Activated CD8-positive, alpha-beta memory T cell treated with anti-CD3 and anti-CD28 coated beads, Interleukin-2, amount 50 U/mL, for 48 hours (primary cell): ENCODE data around the gene LDB1.

Experiments
- DNase-seq: peaks from one replicate; pipeline ENCODE4 v3.0.0-alpha.2; 2020

LDB1 gene

GRCh38 chr10:102120142-102120990, at the start of gene LDB1:
LDB1 (minus strand) TSS chr10:102120368; CDS start chr10:102120110, 258 bp downstream.
- DNase-seq = peak; percentile 84

- DNase-seq = no peak
Observed at GRCh38 chr10:102167861-102168260, 47.7 kb upstream of the LDB1 start.

- no peak for DNase-seq
Observed at GRCh38 chr10:102163342-102163989, 43.3 kb upstream of the LDB1 start.

DNA sequence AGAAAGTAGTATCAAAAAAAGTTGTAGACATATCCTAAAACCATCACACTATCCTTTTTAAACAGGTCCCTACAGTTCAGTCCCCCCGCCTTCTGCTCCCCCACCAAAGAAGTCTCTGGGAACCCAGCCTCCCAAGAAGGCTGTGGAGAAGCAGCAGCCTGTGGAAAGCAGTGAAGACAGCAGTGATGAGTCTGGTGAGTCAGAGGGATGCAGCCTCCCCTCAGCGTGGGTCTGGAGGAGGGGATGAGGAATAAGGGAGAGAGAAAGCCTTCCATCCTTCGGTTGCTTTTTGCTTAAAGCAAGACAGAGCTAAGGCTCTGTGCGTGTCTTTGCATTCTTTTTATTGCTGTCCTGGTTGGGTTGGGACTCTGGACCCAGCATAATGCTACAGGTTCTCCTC, 39.7 kb upstream of the LDB1 start:
- no peak for DNase-seq

- no peak for DNase-seq
Observed at GRCh38 chr10:102159051-102159597, 39.0 kb upstream of the LDB1 start.

DNA sequence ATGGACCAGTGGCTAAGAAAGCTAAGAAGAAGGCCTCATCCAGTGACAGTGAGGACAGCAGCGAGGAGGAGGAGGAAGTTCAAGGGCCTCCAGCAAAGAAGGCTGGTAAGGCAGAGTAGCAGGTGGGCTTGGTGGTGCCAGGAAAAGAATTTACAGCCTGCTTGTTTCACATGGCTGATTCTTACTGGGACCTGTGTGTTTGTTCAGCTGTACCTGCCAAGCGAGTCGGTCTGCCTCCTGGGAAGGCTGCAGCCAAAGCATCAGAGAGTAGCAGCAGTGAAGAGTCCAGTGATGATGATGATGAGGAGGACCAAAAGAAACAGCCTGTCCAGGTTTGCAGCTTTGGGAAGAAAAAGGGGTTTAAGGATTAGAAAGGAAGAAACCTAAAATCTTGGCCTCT, 37.1 kb upstream of the LDB1 start:
- no peak for DNase-seq

DNA sequence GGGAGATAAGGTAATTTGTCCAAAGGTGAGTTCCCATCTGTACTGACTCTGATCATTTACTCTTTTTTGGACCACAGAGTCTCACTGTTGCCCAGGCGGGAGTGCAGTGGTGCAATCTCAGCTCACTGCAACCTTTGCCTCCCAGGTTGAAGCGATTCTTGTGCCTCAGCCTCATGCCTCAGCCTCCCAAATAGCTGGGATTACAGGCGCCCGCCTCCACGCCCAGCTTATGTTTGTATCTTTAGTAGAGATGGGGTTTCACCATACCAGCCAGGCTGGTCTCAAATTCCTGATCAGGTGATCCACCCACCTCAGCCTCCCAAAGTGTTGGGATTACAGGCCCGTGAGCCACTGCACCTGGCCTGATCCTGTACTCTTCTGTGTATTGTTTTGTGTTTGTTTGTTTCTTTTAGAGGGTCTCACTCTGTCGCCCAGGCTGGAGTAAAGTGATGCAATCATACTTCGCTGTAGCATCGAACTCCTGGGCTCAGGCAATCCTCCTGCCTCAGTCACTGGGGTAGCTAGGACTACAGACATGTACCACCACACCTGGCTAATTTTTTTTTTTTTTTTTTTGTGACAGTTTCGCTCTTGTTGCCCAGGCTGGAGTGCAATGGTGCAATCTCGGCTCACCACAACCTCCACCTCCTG, 34.4 kb upstream of the LDB1 start:
- DNase-seq = no peak

DNA sequence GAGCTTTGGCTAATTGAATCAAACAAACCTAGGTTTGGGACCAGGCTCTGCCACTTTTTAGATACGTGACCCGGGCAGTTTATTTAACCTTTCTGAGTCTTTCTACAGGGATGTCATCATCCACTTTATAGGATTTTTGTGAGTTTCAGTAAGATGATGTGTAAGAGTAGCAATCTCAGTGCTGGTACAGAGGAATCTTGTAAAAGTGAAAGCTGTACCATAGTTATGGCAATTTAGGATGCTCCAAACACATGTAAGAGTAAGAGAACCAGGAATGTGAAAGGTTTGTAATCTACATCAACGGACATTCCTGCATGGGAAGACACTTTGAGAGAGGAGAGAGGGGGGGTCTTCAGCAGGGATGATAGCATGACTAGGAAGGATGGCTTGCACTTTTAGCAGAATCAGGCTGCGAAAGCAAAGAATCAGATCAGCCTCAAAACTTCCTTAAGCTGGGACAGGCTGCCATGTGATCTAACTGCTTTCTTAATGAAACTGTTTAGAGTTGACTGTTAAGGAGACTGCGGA, 33.0 kb upstream of the LDB1 start:
- DNase-seq = no peak

- no peak for DNase-seq
Observed at GRCh38 chr10:102152545-102152890, 32.4 kb upstream of the LDB1 start.

GRCh38 chr10:102151774-102152544, 31.8 kb upstream of the LDB1 start, which contains the start of gene NOLC1:
NOLC1 (plus strand) TSS chr10:102152389; CDS start chr10:102152411, 22 bp downstream.
- peak; percentile 100 for DNase-seq

- DNase-seq = no peak
Observed at GRCh38 chr10:102150970-102151773, 31.0 kb upstream of the LDB1 start.

GRCh38 chr10:102148275-102148674, 28.1 kb upstream of the LDB1 start:
- DNase-seq = no peak

DNA sequence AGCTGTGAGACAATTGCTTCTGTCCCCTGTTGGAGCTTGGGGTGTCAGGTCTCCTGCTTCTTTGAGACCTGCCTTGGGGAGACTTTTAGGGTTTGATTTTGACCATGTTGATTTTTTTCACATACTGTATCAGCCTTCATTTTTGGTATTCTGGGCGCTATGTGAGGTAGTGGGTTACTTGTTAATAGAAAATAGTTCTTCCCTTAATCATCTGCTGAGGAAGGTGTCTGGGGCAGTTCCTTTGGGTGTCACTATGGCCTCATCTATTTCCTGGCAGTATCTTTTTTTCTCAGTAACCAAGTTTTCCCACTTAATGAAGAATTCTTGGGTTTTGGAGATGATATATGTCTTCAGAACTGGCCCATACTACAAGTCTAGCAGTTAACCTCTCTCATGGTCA, 27.4 kb upstream of the LDB1 start:
- DNase-seq = no peak

DNA sequence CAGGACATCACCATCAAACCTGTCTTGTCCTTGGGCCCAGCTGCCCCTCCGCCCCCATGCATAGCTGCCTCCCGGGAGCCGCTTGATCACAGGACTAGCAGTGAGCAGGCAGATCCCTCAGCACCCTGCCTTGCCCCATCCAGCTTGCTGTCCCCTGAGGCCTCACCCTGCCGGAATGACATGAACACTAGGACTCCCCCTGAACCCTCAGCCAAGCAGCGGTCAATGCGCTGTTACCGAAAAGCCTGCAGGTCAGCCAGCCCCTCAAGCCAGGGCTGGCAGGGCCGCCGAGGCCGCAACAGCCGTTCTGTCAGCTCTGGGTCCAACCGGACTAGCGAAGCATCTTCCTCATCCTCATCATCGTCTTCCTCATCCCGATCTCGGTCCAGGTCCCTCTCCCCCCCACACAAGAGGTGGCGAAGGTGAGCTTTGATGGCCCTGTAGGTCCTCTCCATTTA, 26.8 kb upstream of the LDB1 start:
- no peak for DNase-seq

DNA sequence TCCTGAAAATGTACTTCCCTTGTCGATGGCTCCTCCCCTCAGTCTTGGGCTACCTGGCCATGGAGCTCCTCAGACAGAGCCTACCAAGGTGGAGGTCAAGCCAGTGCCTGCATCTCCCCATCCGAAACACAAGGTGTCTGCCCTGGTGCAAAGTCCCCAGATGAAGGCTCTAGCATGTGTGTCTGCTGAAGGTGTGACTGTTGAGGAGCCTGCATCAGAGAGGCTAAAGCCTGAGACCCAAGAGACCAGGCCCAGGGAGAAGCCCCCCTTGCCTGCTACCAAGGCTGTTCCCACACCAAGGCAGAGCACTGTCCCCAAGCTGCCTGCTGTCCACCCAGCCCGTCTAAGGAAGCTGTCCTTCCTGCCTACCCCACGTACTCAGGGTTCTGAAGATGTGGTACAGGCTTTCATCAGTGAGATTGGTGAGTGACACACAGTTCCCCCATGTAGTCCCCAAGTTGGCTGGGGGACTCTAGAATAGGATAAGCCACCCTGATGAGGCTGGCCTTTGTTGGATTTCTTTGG, 21.5 kb upstream of the LDB1 start:
- DNase-seq = no peak

DNA sequence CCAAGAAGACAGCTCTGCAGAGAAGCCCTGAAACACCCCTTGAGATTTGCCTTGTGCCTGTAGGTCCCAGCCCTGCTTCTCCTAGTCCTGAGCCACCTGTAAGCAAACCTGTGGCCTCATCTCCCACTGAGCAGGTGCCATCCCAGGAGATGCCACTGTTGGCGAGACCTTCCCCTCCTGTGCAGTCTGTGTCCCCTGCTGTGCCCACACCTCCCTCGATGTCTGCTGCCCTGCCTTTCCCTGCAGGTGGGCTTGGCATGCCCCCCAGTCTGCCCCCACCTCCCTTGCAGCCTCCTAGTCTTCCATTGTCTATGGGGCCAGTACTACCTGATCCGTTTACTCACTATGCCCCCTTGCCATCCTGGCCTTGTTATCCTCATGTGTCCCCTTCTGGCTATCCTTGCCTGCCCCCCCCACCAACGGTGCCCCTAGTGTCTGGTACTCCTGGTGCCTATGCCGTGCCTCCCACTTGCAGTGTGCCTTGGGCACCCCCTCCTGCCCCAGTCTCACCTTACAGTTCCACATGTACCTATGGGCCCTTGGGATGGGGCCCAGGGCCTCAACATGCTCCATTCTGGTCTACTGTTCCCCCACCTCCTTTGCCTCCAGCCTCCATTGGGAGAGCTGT, 20.9 kb upstream of the LDB1 start:
- no peak for DNase-seq

DNA sequence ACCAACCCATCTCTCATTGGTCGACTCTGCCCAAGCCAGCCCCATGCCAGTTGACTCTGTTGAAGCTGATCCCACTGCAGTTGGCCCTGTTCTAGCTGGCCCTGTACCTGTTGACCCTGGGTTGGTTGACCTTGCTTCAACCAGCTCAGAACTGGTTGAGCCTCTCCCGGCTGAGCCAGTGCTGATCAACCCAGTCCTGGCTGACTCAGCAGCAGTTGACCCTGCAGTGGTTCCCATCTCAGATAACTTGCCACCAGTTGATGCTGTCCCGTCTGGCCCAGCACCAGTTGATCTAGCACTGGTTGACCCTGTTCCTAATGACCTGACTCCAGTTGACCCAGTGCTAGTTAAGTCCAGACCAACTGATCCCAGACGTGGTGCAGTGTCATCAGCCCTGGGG, 20.1 kb upstream of the LDB1 start:
- no peak for DNase-seq

- no peak for DNase-seq
Observed at GRCh38 chr10:102139281-102140110, 19.3 kb upstream of the LDB1 start.

GRCh38 chr10:102135956-102136526, 15.9 kb upstream of the LDB1 start:
- DNase-seq = no peak
